Transverse colon (tissue), 4 donors: Measurements from ENCODE around the gene CHD6.

Experiments used
- CTCF ChIP-seq, 5 experiments: fragments of 200-600 bp in 3 of 5; fragments of 450-650 bp in 2 of 5; sonication (generic) in 3 of 5; IDR thresholded peaks; 1 replicate in 2 of 5; 2 replicates in 3 of 5; pipeline ENCODE4 v1.5.1; 2016 to 2017; ENCODE audit warnings: antibody characterized with exemption in 5 of 5, inconsistent platforms in 3 of 5, mild to moderate bottlenecking in 2 of 5, moderate library complexity in 1 of 5
- POLR2A ChIP-seq: fragments of 450-650 bp; IDR thresholded peaks from one replicate; pipeline ENCODE4 v1.6.1; 2016; ENCODE audit warnings: antibody characterized with exemption, mild to moderate bottlenecking, moderate library complexity
- POLR2AphosphoS5 ChIP-seq, 3 donors: sonication (generic); formaldehyde crosslinking; IDR thresholded peaks; one replicate each; pipeline ENCODE4 v1.6.1; 2016; ENCODE audit warnings: antibody characterized with exemption in 3 of 3

- TF ChIP-seq POLR2AphosphoS5 (IDR thresholded peaks at IDR 0.05), result no peak
- no peak for TF ChIP-seq CTCF (IDR thresholded peaks at IDR 0.05)
- TF ChIP-seq POLR2A, result no peak
Measured at GRCh38 chr20:41456351-41456750, 161.8 kb downstream of the CHD6 start.
